MCF 10A (cell line): ENCODE data around the gene ECPAS. TPM values are rescaled to one million over a fixed set of nuclear protein-coding genes. Genes with fewer than 3 reads are reported as not detected.

ENCODE experiments used
- BruUV-seq: library from RNA; stranded (reverse); fragments of 400-500 nt; replicated peaks from 2 replicates; lab custom pipeline; 2021; lab: Mats Ljungman, UMichigan
- CTCF ChIA-PET: fragments of 300-600 bp; sonication (Branson Sonifier 250); formaldehyde crosslinking; extraction: SDS; loops from one replicate; lab custom pipeline; 2021; ENCODE audit warnings: antibody characterized with exemption, inconsistent platforms; lab: Yijun Ruan, JAX
- POLR2A ChIA-PET: fragments of 300-600, 350-650 bp; sonication (Branson Sonifier 250); formaldehyde crosslinking; extraction: SDS; loops from one replicate; lab custom pipeline; 2020; ENCODE audit warnings: antibody characterized with exemption, inconsistent platforms; lab: Yijun Ruan, JAX
- DNase-seq: peaks from one replicate; pipeline ENCODE4 v3.0.0-alpha.2; 2018; ENCODE audit not compliant: unreplicated experiment
- H3K27ac Mint-ChIP-seq: one replicate; pipeline ENCODE4 v1.8.0; 2022; ENCODE audit warnings: mild to moderate bottlenecking, low read depth, mixed read lengths; ENCODE audit not compliant: unreplicated experiment
- H3K27me3 Mint-ChIP-seq: one replicate; pipeline ENCODE4 v1.8.0; 2022; ENCODE audit warnings: mixed read lengths; ENCODE audit not compliant: insufficient read depth, unreplicated experiment
- H3K36me3 Mint-ChIP-seq: one replicate; pipeline ENCODE4 v1.8.0; 2022; ENCODE audit warnings: mild to moderate bottlenecking, moderate library complexity, mixed read lengths; ENCODE audit not compliant: insufficient read depth, unreplicated experiment
- H3K4me1 Mint-ChIP-seq: one replicate; pipeline ENCODE4 v1.8.0; 2022; ENCODE audit warnings: mixed read lengths; ENCODE audit not compliant: insufficient read depth, unreplicated experiment
- H3K4me3 Mint-ChIP-seq: one replicate; pipeline ENCODE4 v1.8.0; 2022; ENCODE audit warnings: mild to moderate bottlenecking, moderate library complexity, mixed read lengths; ENCODE audit not compliant: unreplicated experiment
- H3K9me3 Mint-ChIP-seq: one replicate; pipeline ENCODE4 v1.8.0; 2022; ENCODE audit warnings: mixed read lengths; ENCODE audit not compliant: unreplicated experiment
- intact Hi-C: fragments of 100-400 bp; cut with micrococcal nuclease; formaldehyde crosslinking; loops from 2 replicates; pipeline ENCODE4 v1.14.1; 2022
- total RNA-seq: library from RNA; stranded (reverse); gene quantifications from 2 replicates; pipeline ENCODE4 v1.2.3, GENCODE V29; 2022
- TF ChIP-seq, protein P1 (sequence below): fragments of 200-600 bp; IDR thresholded peaks from one replicate; pipeline ENCODE4 v1.8.0; 2022; ENCODE audit warnings: antibody characterized with exemption, mild to moderate bottlenecking; ENCODE audit not compliant: unreplicated experiment

Gene ECPAS
- total RNA-seq, 1 experiment from 2014 or later, result 152 TPM

DNA sequence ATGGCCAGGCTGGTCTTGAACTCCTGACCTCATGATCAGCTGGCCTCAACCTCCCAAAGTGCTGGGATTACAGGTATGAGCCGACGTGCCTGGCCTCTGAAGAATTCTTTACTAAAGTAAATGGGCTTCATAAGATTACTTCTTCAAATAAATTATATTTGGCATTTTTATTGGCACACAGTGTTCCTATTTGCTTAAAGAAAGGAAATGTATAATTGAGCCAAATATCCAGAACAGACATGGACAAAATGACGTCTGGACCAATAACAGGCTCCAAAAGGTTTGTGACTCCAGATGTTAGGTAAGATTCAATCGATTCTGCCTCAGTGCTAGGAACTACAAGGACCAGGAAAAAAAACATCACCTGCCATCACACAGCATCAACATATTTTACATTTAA, 40.7 kb downstream of the ECPAS start:
- no peak for DNase-seq
- TF ChIP-seq, protein P1, sequence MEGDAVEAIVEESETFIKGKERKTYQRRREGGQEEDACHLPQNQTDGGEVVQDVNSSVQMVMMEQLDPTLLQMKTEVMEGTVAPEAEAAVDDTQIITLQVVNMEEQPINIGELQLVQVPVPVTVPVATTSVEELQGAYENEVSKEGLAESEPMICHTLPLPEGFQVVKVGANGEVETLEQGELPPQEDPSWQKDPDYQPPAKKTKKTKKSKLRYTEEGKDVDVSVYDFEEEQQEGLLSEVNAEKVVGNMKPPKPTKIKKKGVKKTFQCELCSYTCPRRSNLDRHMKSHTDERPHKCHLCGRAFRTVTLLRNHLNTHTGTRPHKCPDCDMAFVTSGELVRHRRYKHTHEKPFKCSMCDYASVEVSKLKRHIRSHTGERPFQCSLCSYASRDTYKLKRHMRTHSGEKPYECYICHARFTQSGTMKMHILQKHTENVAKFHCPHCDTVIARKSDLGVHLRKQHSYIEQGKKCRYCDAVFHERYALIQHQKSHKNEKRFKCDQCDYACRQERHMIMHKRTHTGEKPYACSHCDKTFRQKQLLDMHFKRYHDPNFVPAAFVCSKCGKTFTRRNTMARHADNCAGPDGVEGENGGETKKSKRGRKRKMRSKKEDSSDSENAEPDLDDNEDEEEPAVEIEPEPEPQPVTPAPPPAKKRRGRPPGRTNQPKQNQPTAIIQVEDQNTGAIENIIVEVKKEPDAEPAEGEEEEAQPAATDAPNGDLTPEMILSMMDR, result no peak
- intact Hi-C loops, result no loop called here
- Mint-ChIP-seq H3K9me3 (no peaks in the 10 kb centered on the region), H3K27me3 (no peaks in the 10 kb centered on the region), H3K4me1 (no peaks in the 10 kb centered on the region), H3K4me3 (no peak overlapping the region), H3K36me3 (peaks cover 75% of the 10 kb centered on the region), H3K27ac (no peak overlapping the region)
- BruUV-seq, result no TSS peak
- ChIA-PET CTCF (no interaction called here), POLR2A (no interaction called here)

DNA sequence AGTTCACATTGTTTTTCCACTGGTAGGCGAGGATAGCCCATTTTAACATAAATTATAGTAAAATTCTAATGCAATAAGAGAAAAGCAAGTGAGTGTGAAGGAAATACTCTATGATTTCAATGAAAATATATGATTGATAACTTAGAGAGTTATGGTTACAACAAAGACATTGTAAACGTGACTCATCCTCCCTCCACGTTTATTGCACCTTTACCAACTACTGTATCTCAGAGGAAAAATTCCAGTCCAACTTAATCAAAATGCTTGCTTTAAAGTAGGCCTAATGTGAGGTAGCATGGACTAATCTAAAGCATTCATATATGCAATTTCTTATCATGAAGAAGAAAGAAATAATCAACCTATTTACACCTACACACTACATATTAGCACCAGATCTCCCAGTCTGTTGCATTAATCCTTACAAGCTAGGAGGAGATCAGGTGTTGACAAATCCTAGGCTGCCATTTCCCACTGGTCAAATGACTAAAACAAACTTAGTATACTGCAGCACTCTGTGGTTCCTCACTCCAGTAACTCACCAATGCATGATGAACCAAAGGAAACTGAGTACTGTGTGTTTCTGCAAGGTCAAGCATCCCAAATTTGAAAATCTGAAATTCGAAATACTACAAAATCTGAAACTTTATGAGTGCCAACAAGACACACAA, 41.7 kb downstream of the ECPAS start:
- ChIA-PET POLR2A (no interaction called here), CTCF (no interaction called here)
- no peaks in the 10 kb centered on the region for H3K27me3 Mint-ChIP-seq
- no peaks in the 10 kb centered on the region for H3K9me3 Mint-ChIP-seq
- no peak overlapping the region for H3K27ac Mint-ChIP-seq
- peaks cover 78% of the 10 kb centered on the region for H3K36me3 Mint-ChIP-seq
- no TSS peak for BruUV-seq
- no peak for DNase-seq
- no peak overlapping the region for H3K4me3 Mint-ChIP-seq
- intact Hi-C loops, result no loop called here
- TF ChIP-seq, protein P1, result no peak
- no peaks in the 10 kb centered on the region for H3K4me1 Mint-ChIP-seq

GRCh38 chr9:111440226-111440625, 44.0 kb downstream of the ECPAS start:
- Mint-ChIP-seq H3K36me3 (peaks cover 74% of the 10 kb centered on the region), H3K4me1 (no peaks in the 10 kb centered on the region), H3K4me3 (no peak overlapping the region), H3K27ac (no peak overlapping the region), H3K27me3 (no peaks in the 10 kb centered on the region), H3K9me3 (no peaks in the 10 kb centered on the region)
- TF ChIP-seq, protein P1, result no peak
- no peak for DNase-seq
- CTCF ChIA-PET, result no interaction called here
- intact Hi-C loops, result no loop called here
- BruUV-seq, result no TSS peak
- POLR2A ChIA-PET, result interaction anchor here (0.6 kb wide), 1 partner anchor 161 kb away, joined by 4 read pairs; no protein-coding TSS in a partner anchor

- DNase-seq, result peak; percentile 9
- Mint-ChIP-seq H3K9me3 (no peaks in the 10 kb centered on the region), H3K27ac (no peak overlapping the region), H3K36me3 (peaks cover 63% of the 10 kb centered on the region), H3K4me1 (no peaks in the 10 kb centered on the region), H3K27me3 (no peaks in the 10 kb centered on the region), H3K4me3 (no peak overlapping the region)
- BruUV-seq, result no TSS peak
- CTCF ChIA-PET, result no interaction called here
- intact Hi-C loops, result no loop called here
- POLR2A ChIA-PET, result interaction anchor here (1.2 kb wide), 1 partner anchor 77 kb away, joined by 3 read pairs; no protein-coding TSS in a partner anchor
- TF ChIP-seq, protein P1, result no peak
Observed at GRCh38 chr9:111438541-111439235, 45.5 kb downstream of the ECPAS start.
